CD4-positive, CD25-positive, alpha-beta regulatory T cell (primary cell): ENCODE data around the gene EEF1E1. TPM values are rescaled to one million over a fixed set of nuclear protein-coding genes. Genes with fewer than 3 reads are reported as not detected.
"Not testable (repeated sequence)": the region's sequence is repeated elsewhere in the genome, so short reads cannot be mapped to it uniquely, and the experiment has no call there.

Experiments
- ATAC-seq, 2 donors: fragments of 150-1000 bp; cut with Tn5 transposase; one replicate each; pipeline ENCODE4 v1.10.0; 2021; ENCODE audit warnings: low read depth in 2 of 2, moderate number of reproducible peaks in 2 of 2, moderate library complexity in 1 of 2
- DNase-seq, 3 donors: peaks; one replicate each; pipeline versions ENCODE4 v3.0.0 to v3.0.0-alpha.2; 2012 to 2022; ENCODE audit warnings: mixed read lengths in 1 of 3
- H3K27ac ChIP-seq: one replicate; pipeline ENCODE4 v1.7.0; 2013; ENCODE audit warnings: mild to moderate bottlenecking, low read length; ENCODE audit not compliant: insufficient read depth, poor library complexity, severe bottlenecking
- H3K27me3 ChIP-seq: one replicate; pipeline ENCODE4 v1.7.0; 2013; ENCODE audit warnings: low read length; ENCODE audit not compliant: control insufficient read depth, insufficient read depth
- H3K36me3 ChIP-seq: one replicate; pipeline ENCODE4 v1.7.0; 2013; ENCODE audit warnings: mild to moderate bottlenecking, low read length, moderate library complexity; ENCODE audit not compliant: control insufficient read depth, insufficient read depth
- H3K4me1 ChIP-seq: 2 replicates; pipeline ENCODE4 v1.7.0; 2013; ENCODE audit warnings: mild to moderate bottlenecking, low read length; ENCODE audit not compliant: insufficient read depth, control insufficient read depth, poor library complexity, severe bottlenecking
- H3K4me3 ChIP-seq: one replicate; pipeline ENCODE4 v1.7.0; 2013; ENCODE audit warnings: low read depth, mild to moderate bottlenecking, low read length, moderate library complexity
- H3K9me3 ChIP-seq, 2 experiments: 1 replicate in 1 of 2; 2 replicates in 1 of 2; pipeline ENCODE4 v1.7.0; 2013; ENCODE audit warnings: low read length in 2 of 2, mild to moderate bottlenecking in 1 of 2, moderate library complexity in 1 of 2; ENCODE audit not compliant: control insufficient read depth in 2 of 2
- H3K27ac Mint-ChIP-seq, 3 donors: one replicate each; pipeline ENCODE4 v1.8.0; 2020 to 2022; ENCODE audit warnings: mild to moderate bottlenecking in 3 of 3, mixed read lengths in 3 of 3, moderate library complexity in 2 of 3
- H3K27me3 Mint-ChIP-seq: one replicate; pipeline ENCODE4 v1.8.0; 2022; ENCODE audit warnings: mild to moderate bottlenecking, mixed read lengths
- H3K36me3 Mint-ChIP-seq: one replicate; pipeline ENCODE4 v1.8.0; 2020; ENCODE audit warnings: mixed read lengths
- H3K4me1 Mint-ChIP-seq, 4 donors: one replicate each; pipeline ENCODE4 v1.8.0; 2020 to 2022; ENCODE audit warnings: mixed read lengths in 4 of 4, mild to moderate bottlenecking in 1 of 4
- H3K4me3 Mint-ChIP-seq, 4 donors: one replicate each; pipeline ENCODE4 v1.8.0; 2020 to 2022; ENCODE audit warnings: mild to moderate bottlenecking in 4 of 4, mixed read lengths in 4 of 4, moderate library complexity in 3 of 4
- H3K9me3 Mint-ChIP-seq, 7 donors: one replicate each; pipeline ENCODE4 v1.8.0; 2020 to 2022; ENCODE audit warnings: mixed read lengths in 7 of 7, mild to moderate bottlenecking in 3 of 7, moderate library complexity in 2 of 7
- polyA plus RNA-seq, 4 donors: library from polyadenylated mRNA; unstranded; fragments of 300-500 nt; fragmentation: Illumina TruSeq; gene quantifications; one replicate each; pipeline ENCODE4 v1.2.3, GENCODE V29; 2021
- total RNA-seq: library from RNA; stranded (reverse); gene quantifications from one replicate; pipeline ENCODE4 v1.2.3, GENCODE V29; 2022

EEF1E1 gene
- total and polyA plus RNA-seq, 5 donors from 2014 or later, result 13.1 to 68.9 (median 59.1) TPM

DNA sequence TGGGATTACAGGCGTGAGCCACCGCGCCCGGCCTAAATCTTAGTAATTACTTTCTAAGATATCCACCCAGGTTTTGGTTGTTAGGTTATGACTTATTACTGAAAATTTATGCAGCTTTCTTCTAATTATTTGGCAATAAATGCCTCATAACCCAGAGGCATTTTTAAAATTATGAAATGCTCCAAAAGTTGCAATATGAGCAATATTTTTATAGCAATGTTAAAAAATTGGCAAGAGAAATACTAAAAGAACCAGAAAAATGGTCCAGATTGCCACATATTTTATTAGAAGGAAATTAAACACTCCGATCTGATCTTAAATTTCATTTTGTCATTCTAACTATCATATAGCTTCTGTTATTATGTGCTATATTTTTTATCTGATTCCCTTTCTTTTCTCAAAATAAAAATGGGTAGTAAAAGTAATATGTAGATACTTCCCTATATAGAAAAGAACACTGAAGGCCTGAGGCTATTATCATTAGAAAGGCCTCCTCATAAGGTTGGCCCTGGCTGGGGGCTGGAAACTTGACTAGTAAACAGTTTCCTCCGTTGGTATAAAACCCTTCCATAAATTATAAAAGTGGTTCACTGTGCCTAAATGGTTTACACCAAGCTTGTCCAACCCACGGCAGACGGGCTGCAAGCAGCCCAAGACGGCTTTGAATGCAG lies 60.3 kb downstream of the EEF1E1 start:
- no peaks in the 10 kb centered on the region for H3K27me3 Mint-ChIP-seq
- DNase-seq (no peak), ATAC-seq (no peak)
- peaks cover 25% of the 10 kb centered on the region for H3K36me3 ChIP-seq
- no peaks in the 10 kb centered on the region for H3K4me1 ChIP-seq
- no peak overlapping the region for H3K4me3 Mint-ChIP-seq
- H3K36me3 Mint-ChIP-seq, result peaks cover 62% of the 10 kb centered on the region
- no peak overlapping the region for H3K27ac Mint-ChIP-seq
- H3K4me3 ChIP-seq, result no peak overlapping the region
- H3K9me3 ChIP-seq, result no peaks in the 10 kb centered on the region
- H3K27me3 ChIP-seq, result no peaks in the 10 kb centered on the region
- peaks cover 13 to 33% (median 25%) of the 10 kb centered on the region in 4 donors for H3K4me1 Mint-ChIP-seq
- peaks cover 1 to 12% (median 8%) of the 10 kb centered on the region in 7 donors for H3K9me3 Mint-ChIP-seq
- H3K27ac ChIP-seq, result no peak overlapping the region

DNA sequence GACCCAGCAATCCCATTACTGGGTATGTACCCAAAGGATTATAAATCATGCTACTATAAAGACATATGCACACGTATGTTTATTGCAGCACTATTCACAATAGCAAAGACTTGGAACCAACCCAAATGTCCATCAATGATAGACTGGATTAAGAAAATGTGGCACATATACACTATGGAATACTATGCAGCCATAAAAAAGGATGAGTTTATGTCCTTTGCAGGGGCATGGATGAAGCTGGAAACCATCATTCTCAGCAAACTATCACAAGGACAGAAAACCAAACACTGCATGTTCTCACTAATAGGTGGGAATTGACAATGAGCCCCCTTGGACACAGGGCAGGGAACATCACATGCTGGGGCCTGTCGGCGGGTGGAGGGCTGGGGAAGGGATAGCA lies 68.2 kb downstream of the EEF1E1 start:
- H3K4me3 ChIP-seq, H3K36me3 ChIP-seq, H3K4me1 ChIP-seq, H3K27me3 ChIP-seq, H3K27ac ChIP-seq, H3K27ac Mint-ChIP-seq, H3K9me3 ChIP-seq, H3K4me3 Mint-ChIP-seq, H3K27me3 Mint-ChIP-seq, DNase-seq, ATAC-seq: not testable (repeated sequence)
- H3K9me3 Mint-ChIP-seq, result peaks cover 0 to 12% (median 6%) of the 10 kb centered on the region in 7 donors
- peaks cover 41% of the 10 kb centered on the region for H3K36me3 Mint-ChIP-seq
- H3K4me1 Mint-ChIP-seq, result peaks cover 53 to 63% (median 57%) of the 10 kb centered on the region in 4 donors

DNA sequence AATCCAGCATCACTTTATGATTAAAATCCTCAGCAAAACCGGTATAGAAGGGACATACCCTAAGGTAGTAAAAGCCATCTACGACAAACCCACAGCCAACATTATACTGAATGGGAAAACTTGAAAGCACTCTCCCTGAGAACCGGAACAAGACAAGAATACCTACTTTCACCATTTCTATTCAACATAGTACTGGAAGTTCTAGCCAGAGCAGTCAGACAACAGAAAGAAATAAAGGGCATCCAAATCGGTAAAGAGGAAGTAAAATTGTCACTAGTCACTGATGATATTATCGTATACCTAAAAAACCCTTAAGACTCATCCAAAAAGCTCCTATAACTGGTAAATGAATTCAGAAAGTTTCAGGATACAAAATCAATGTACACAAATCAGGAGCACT lies 71.4 kb downstream of the EEF1E1 start:
- H3K4me1 Mint-ChIP-seq, result peaks cover 27 to 49% (median 44%) of the 10 kb centered on the region in 4 donors
- peaks cover 9% of the 10 kb centered on the region for H3K36me3 ChIP-seq
- H3K27me3 Mint-ChIP-seq, result no peaks in the 10 kb centered on the region
- peaks cover 0 to 9% (median 5%) of the 10 kb centered on the region in 7 donors for H3K9me3 Mint-ChIP-seq
- no peaks in the 10 kb centered on the region for H3K27me3 ChIP-seq
- H3K27ac Mint-ChIP-seq, result peak overlapping the region in 1 of 3 donors; percentile 62
- H3K4me3 Mint-ChIP-seq, result no peak overlapping the region
- no peaks in the 10 kb centered on the region for H3K4me1 ChIP-seq
- H3K27ac ChIP-seq, result no peak overlapping the region
- H3K4me3 ChIP-seq, result no peak overlapping the region
- no peak for ATAC-seq
- H3K9me3 ChIP-seq, result no peaks in the 10 kb centered on the region
- no peak for DNase-seq
- peaks cover 35% of the 10 kb centered on the region for H3K36me3 Mint-ChIP-seq

Other genes with a start within 250 kb of the EEF1E1 start
- gene TXNDC5, start 191.8 kb downstream of the EEF1E1 start, total RNA-seq, result 13.6 TPM
- gene TXNDC5, start 191.8 kb downstream of the EEF1E1 start, polyA plus RNA-seq, result 10 to 100 TPM; 21.5 to 38.6 (median 26.2) TPM
- 11.3 TPM for gene BLOC1S5, start 38.2 kb downstream of the EEF1E1 start, total RNA-seq
- gene BLOC1S5, start 38.2 kb downstream of the EEF1E1 start, polyA plus RNA-seq, result 10 to 100 TPM; 23.2 to 31.9 (median 28.9) TPM